UCSD-AML1 (cell line): ENCODE results near the gene U2AF2.

Experiments
- DNase-seq: peaks from one replicate; lab custom pipeline; 2025; ENCODE audit not compliant: unreplicated experiment; lab: John Stamatoyannopoulos, UW

Gene U2AF2

DNA sequence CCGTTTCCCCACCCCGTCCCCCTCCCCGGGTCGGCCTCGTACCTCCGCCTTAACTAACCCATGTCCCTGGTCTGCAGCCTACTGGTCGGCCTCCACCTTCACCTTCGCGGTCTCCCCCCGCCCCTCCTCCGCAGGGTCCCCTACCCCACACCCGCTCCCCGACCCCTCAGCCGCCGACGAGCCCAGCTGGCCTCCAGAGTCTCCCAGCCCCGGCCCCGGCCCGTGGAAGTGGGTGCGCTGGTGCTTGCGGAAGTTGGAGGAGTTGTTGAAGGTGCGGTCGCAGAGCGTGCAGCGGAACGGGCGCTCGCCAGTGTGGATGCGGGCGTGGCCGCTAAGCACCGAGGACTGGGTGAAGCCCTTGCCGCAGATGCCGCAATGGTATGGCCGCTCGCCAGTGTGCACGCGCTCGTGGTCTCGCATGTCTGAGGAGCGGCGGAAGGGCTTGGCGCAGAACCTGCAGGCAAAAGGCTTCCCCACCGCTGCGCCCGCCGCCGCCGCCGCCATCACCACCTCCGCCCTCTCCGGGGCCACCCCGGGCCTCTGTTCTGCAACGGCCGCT lies 33.1 kb upstream of the U2AF2 start:
- DNase-seq, result no peak

DNA sequence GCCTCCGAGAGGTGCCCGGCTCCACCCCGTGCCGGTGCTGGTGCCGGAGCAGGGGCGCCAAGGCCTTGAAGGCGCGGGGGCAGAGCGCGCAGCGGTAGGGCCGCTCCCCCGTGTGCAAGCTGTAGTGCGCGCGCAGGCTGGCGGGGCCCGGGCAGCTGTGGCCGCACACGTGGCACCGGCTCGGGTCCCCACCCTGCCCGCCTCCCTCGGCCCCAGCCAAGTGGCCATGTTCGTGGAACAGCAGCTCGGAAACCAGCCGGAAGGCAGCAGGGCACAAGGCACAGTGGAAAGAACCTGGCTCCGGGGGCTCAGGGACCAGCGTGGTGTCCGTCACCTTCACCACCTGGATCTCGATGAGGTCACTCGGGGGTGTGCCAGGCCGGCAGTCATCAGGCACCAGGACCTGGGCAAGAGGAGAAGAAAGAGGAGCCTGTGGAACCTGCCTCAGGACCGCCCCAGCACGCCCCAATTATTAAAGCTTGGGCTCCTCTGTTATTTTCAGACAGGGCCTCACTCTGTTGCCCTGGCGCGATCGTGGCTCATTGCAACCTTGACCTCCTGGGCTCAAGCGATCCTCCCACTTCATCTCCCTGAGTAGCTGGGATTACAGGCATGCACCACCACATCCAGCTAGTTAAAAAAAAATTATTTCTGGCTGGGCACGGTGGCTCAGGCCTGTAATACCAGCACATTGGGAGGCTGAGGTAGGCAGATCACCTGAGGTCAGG lies 32.4 kb upstream of the U2AF2 start:
- no peak for DNase-seq

- DNase-seq, result no peak
These were observed 31.7 kb upstream of the U2AF2 start for GRCh38 chr19:55623130-55623529.

DNA sequence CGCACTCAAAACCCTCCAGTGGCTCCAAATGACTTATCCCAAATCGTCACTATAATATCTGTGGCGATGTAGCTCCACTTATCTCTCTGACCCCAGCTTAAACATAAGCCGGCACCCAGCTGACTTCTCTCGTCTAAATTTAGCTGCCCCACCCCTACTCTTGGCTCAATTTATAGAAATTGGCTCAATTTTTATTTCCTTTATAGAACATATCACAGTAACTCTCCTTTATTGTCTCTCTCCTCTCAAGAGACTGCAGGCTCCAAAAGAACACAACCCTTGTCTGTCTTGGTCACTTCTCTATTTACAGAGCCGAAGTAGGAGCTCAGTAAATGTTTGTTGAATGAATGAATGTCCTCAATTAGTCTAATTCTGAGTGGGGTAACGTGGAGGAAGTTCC lies 31.3 kb upstream of the U2AF2 start:
- no peak for DNase-seq

- DNase-seq, result peak; percentile 95
These were observed 30.5 kb upstream of the U2AF2 start, which contains the start of gene ZNF784 for GRCh38 chr19:55624109-55625003. Gene ZNF784, minus strand, starts transcription at chr19:55624566. Its CDS starts 5 bp downstream, at chr19:55624561.

DNA sequence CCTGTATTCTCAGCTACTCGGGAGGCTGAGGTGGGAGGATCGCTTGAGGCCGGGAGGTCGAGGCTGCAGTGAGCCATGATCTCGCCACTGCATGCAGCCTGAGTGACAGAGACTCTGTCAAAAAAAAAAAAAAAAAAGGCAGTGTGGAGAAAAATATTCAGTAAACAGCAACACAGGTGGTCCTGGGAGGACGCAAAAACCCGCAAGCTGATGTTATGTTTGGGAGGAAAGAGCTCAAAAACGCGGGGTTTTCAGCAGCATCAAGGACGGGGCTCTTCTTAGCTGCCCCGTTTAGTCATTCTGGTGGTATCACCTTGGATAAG lies 29.9 kb upstream of the U2AF2 start:
- DNase-seq, result no peak

GRCh38 chr19:55626350-55626749 lies 28.5 kb upstream of the U2AF2 start:
- DNase-seq, result no peak

- DNase-seq, result peak; percentile 58
These were observed 22.4 kb upstream of the U2AF2 start for GRCh38 chr19:55632463-55632834.

GRCh38 chr19:55633861-55634260 lies 21.0 kb upstream of the U2AF2 start:
- no peak for DNase-seq

GRCh38 chr19:55635334-55635717 lies 19.5 kb upstream of the U2AF2 start:
- DNase-seq, result no peak

- no peak for DNase-seq
These were observed 18.9 kb upstream of the U2AF2 start for GRCh38 chr19:55635856-55636440.

DNA sequence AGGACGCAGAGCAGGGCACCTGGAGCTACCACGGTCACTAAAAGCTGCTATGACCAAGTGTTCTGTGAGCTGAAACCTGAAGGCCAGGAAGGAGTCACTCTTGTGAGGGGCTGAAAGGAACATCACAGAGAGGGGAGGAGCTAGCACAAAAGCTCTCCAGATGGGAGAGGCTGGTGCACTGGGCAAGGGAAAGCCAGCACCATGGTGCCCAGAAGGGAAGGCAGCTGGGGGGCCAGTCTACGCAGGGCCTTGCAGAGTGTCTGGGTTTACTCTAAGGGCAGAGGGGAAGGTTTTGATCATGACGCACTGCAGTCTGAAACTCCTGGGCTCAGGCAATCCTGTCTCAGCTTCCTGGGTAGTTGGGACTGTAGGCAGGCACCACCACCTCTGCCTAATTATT lies 18.1 kb upstream of the U2AF2 start:
- no peak for DNase-seq

- no peak for DNase-seq
These were observed 17.3 kb upstream of the U2AF2 start for GRCh38 chr19:55637534-55637933.

- peak; percentile 44 for DNase-seq
These were observed 15.9 kb upstream of the U2AF2 start for GRCh38 chr19:55638864-55639359.

DNA sequence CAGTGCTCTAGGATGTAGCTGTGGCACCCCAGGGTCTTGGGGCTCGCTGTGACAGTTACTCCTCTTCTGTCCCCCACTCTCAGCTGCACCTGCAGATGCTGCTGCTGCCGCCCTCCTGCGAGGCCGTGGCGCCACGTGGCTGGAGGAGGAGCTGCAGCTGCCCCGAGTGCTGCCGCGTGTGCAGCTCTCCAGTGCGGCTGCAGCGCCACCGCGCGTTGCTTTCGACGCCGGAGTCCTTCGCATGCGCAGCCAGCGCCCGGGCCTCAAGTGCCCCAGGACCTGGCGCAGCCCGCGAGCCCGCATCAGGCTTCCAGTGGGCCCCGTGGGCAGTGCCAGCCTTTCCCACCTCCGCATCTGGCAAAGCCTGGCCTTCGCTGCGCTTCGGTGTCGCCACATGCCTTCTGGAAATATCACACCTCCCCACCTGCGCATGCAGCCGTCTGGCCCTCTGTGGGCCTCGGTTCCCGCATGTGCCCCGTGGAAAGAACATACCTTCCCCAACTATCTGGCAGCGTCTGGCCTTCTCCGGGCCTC lies 14.7 kb upstream of the U2AF2 start:
- no peak for DNase-seq

- DNase-seq, result peak; percentile 74
These were observed 14.0 kb upstream of the U2AF2 start, which contains the start of gene ZNF580 for GRCh38 chr19:55640577-55641425. Gene ZNF580, plus strand, starts transcription at chr19:55641002. Its CDS starts 1,507 bp downstream, at chr19:55642509.

DNA sequence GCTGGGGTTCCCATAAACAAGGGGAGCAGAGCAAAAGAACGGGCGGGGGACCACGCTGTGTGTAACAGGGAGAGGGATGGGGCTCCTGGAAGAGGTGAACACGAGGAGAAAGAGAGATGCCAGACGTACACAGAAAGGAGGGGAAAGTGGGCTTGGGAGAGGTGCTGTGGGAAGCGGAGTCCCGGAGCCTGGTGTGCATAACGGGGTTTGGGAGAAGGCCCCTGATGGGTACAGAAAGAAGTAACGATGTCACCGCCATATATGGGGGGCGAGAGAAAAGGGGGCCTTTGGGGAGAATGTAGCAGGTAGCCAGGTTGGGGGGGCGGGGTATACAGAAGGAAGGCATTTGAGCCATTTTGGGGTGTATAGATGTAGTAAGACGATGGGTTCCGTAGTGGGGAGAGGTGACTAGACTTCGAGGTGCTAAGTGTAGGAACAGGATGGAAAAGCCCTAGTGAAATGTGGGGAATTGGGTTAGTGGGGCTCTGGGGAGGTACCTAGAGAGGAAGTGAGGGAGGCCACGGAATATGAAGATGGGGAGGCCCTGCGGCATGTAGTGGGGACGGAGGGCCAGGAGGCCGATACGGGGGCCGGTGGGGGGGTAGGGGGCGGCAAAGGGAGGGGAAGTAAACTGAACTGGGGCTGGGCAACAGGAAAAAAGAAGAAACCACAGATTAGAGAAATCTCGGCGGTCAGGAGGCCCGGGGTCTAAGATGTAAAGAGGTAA lies 13.2 kb upstream of the U2AF2 start:
- DNase-seq, result no peak

- no peak for DNase-seq
These were observed 12.5 kb upstream of the U2AF2 start for GRCh38 chr19:55642153-55643002.
